ENCODE results near the gene NR3C2. TPM values are rescaled to one million over a fixed set of nuclear protein-coding genes. Genes with fewer than 3 reads are reported as not detected.

The NR3C2 gene
- polyA plus RNA-seq, 1 of the 3 experiments (the other 2 are of a cell fraction): 0.02 TPM

DNA sequence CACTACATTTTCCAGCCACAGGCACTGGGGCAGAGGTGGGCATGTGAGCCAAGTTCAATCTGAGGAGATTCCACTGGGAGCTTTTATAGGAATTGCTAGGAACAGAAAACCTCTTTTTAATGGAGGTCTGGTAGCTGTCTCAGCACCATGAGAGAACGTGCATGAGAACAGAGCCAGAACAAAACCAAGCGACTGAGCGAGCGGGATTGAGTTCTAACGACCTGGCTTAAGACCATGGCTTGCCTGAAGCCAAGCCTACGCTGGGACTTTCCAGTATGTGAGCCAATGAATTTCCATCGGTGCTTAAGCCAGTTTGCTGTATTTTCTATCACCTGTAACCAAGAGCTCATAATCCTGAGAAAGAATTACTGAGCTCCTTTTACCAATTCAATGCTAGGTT is 183.7 kb downstream of the NR3C2 start (continued):
- TF ChIP-seq, protein P1, sequence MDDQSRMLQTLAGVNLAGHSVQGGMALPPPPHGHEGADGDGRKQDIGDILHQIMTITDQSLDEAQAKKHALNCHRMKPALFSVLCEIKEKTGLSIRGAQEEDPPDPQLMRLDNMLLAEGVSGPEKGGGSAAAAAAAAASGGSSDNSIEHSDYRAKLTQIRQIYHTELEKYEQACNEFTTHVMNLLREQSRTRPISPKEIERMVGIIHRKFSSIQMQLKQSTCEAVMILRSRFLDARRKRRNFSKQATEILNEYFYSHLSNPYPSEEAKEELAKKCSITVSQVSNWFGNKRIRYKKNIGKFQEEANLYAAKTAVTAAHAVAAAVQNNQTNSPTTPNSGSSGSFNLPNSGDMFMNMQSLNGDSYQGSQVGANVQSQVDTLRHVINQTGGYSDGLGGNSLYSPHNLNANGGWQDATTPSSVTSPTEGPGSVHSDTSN (IDR thresholded peaks at IDR 0.05): no peak
- TF ChIP-seq MXI1 (IDR thresholded peaks at IDR 0.05; ENCODE audit: low read depth, low read length): no peak
- TF ChIP-seq SIN3A (IDR thresholded peaks at IDR 0.05; ENCODE audit: borderline replicate concordance, low read depth, low read length): no peak
- TF ChIP-seq FOSL2 (IDR thresholded peaks at IDR 0.05; ENCODE audit: borderline replicate concordance, low read depth): no peak
- no peak for TF ChIP-seq RAD21 (IDR thresholded peaks at IDR 0.05; ENCODE audit: low read length)
- no peak for TF ChIP-seq NFIC (IDR thresholded peaks at IDR 0.05; ENCODE audit: borderline replicate concordance)
- no peak for TF ChIP-seq CHD2 (IDR thresholded peaks at IDR 0.05; ENCODE audit: low read length, partially characterized antibody)
- TF ChIP-seq, protein P2, sequence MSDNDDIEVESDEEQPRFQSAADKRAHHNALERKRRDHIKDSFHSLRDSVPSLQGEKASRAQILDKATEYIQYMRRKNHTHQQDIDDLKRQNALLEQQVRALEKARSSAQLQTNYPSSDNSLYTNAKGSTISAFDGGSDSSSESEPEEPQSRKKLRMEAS (IDR thresholded peaks at IDR 0.05; ENCODE audit: low read depth): no peak

DNA sequence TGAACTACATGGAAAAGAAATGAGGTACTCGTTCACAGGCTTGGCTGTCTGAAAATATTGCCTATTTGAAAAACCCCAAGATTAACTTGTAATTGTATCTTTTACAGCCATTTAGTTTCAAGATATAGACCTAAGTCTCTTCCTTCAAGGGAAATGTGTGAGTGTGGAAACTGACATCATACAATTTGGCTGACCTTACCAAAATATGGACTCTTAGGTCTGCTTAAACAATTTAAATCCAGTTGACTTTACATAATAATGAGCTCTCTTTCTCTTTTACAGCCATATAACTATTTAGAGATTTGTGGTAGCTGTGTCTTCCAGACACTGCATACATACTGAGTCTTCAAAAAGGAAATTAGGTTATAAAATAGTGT is 186.9 kb downstream of the NR3C2 start:
- Histone ChIP-seq H3F3A (replicated peaks; ENCODE audit: insufficient read depth) (no peaks in the 10 kb centered on the region), H3K4me1 (ENCODE audit: control insufficient read depth in 1 of 2, insufficient read depth in 2 of 2, low read depth in 1 of 2, low read length in 1 of 2) (no peaks in the 10 kb centered on the region; a peak in 1 of 4 replicates), H3K9me3 (no peaks in the 10 kb centered on the region), H3K4me2 (no peak overlapping the region), H3K27ac (ENCODE audit: low read depth in 2 of 2, low read length in 1 of 2) (no peak overlapping the region), H3K36me3 (replicated peaks in 1 of 2; ENCODE audit: control insufficient read depth in 1 of 2, insufficient read depth in 2 of 2, low read length in 1 of 2) (no peaks in the 10 kb centered on the region), H3K9ac (no peak overlapping the region), H3K27me3 (ENCODE audit: insufficient read depth) (no peaks in the 10 kb centered on the region; the same call in 1 of the 2 replicates), H3K79me2 (ENCODE audit: insufficient read depth) (no peaks in the 10 kb centered on the region), H3K9me2 (no peaks in the 10 kb centered on the region), H3K4me3 (ENCODE audit: low read depth in 2 of 2, low read length in 1 of 2) (no peak overlapping the region), H4K20me1 (ENCODE audit: insufficient read depth) (no peaks in the 10 kb centered on the region), H2AFZ (ENCODE audit: low read depth) (no peak overlapping the region)
- TF ChIP-seq SMC3 (IDR thresholded peaks at IDR 0.05; ENCODE audit: low read depth, low read length): no peak
- TF ChIP-seq, protein P3, sequence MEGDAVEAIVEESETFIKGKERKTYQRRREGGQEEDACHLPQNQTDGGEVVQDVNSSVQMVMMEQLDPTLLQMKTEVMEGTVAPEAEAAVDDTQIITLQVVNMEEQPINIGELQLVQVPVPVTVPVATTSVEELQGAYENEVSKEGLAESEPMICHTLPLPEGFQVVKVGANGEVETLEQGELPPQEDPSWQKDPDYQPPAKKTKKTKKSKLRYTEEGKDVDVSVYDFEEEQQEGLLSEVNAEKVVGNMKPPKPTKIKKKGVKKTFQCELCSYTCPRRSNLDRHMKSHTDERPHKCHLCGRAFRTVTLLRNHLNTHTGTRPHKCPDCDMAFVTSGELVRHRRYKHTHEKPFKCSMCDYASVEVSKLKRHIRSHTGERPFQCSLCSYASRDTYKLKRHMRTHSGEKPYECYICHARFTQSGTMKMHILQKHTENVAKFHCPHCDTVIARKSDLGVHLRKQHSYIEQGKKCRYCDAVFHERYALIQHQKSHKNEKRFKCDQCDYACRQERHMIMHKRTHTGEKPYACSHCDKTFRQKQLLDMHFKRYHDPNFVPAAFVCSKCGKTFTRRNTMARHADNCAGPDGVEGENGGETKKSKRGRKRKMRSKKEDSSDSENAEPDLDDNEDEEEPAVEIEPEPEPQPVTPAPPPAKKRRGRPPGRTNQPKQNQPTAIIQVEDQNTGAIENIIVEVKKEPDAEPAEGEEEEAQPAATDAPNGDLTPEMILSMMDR (IDR thresholded peaks at IDR 0.05): no peak
- ChIA-PET CTCF (interaction anchor here (0.9 kb wide), 1 partner anchor 11 kb away, joined by 3 read pairs; no protein-coding TSS in a partner anchor), POLR2A (no interaction called here)
- DNase-seq: no peak
- 20% methylated on average over 1 of the region's 1 CpG for WGBS (ENCODE audit: low lambda C conversion rate)

DNA sequence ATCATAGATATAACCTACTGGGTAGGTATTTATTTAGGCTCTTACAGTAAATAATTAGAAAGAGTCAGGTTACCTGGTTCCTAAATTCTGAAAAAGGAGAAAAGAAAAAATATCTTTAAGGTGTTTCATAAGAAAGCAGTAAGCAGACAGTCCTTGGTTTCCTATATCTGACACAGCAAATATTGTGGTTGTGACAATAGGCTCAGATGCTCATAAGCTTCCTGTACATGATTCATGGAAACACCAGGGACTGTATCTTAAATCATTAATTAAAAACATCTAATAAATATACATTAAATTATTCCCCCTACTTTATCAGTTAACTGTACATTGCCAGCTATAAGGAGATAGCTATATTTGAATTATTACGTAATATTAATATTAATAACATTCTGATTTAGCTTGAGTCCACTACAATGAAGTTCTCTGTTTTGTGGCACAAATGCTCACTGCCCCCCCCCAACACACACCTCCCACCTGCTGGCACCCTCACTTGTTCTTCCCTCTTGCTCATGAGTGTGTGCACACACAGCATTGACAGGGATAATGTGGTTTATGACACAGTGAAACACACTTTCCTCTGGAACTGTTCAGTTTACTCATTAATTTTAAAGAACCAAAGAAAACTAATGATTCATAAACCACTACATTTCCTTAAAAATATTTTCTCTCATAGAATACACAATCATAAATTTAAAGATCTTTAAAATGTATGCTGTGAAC is 187.4 kb downstream of the NR3C2 start:
- Histone ChIP-seq H3K9me2 (no peaks in the 10 kb centered on the region), H3K9ac (no peak overlapping the region), H3K9me3 (no peaks in the 10 kb centered on the region), H3K4me2 (no peak overlapping the region), H3K27me3 (ENCODE audit: insufficient read depth) (no peaks in the 10 kb centered on the region; the same call in 1 of the 2 replicates), H3K36me3 (replicated peaks in 1 of 2; ENCODE audit: control insufficient read depth in 1 of 2, insufficient read depth in 2 of 2, low read length in 1 of 2) (no peaks in the 10 kb centered on the region), H4K20me1 (ENCODE audit: insufficient read depth) (no peaks in the 10 kb centered on the region), H3F3A (replicated peaks; ENCODE audit: insufficient read depth) (no peaks in the 10 kb centered on the region), H3K79me2 (ENCODE audit: insufficient read depth) (no peaks in the 10 kb centered on the region), H3K27ac (ENCODE audit: low read depth in 2 of 2, low read length in 1 of 2) (no peak overlapping the region), H3K4me3 (ENCODE audit: low read depth in 2 of 2, low read length in 1 of 2) (no peak overlapping the region), H3K4me1 (ENCODE audit: control insufficient read depth in 1 of 2, insufficient read depth in 2 of 2, low read depth in 1 of 2, low read length in 1 of 2) (no peaks in the 10 kb centered on the region; a peak in 1 of 4 replicates), H2AFZ (ENCODE audit: low read depth) (no peak overlapping the region)
- ChIA-PET POLR2A (no interaction called here), CTCF (no interaction called here)
- no peak for DNase-seq
- WGBS (ENCODE audit: low lambda C conversion rate): 77% methylated on average over 1 of the region's 1 CpG
- TF ChIP-seq, protein P4, sequence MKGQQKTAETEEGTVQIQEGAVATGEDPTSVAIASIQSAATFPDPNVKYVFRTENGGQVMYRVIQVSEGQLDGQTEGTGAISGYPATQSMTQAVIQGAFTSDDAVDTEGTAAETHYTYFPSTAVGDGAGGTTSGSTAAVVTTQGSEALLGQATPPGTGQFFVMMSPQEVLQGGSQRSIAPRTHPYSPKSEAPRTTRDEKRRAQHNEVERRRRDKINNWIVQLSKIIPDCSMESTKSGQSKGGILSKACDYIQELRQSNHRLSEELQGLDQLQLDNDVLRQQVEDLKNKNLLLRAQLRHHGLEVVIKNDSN (IDR thresholded peaks at IDR 0.05; ENCODE audit: borderline replicate concordance, low read depth): no peak
- TF ChIP-seq, protein P3 (IDR thresholded peaks at IDR 0.05): no peak
- TF ChIP-seq EZH2phosphoT487 (IDR thresholded peaks at IDR 0.05; ENCODE audit: borderline replicate concordance, low read depth): no peak
- TF ChIP-seq MXI1 (IDR thresholded peaks at IDR 0.05; ENCODE audit: low read depth, low read length): no peak
- TF ChIP-seq SMC3 (IDR thresholded peaks at IDR 0.05; ENCODE audit: low read depth, low read length): no peak
- TF ChIP-seq MEF2A (IDR thresholded peaks at IDR 0.05; ENCODE audit: borderline replicate concordance, low read depth): no peak
- no peak for TF ChIP-seq TCF12 (IDR thresholded peaks at IDR 0.05)
- no peak for TF ChIP-seq JUND (IDR thresholded peaks at IDR 0.05)
- no peak for TF ChIP-seq TAF1 (IDR thresholded peaks at IDR 0.05; ENCODE audit: borderline replicate concordance, low read depth, low read length)
- no peak for TF ChIP-seq RXRA (IDR thresholded peaks at IDR 0.05; ENCODE audit: borderline replicate concordance, low read depth)
- TF ChIP-seq GABPA (IDR thresholded peaks at IDR 0.05; ENCODE audit: low read depth): no peak
- TF ChIP-seq NRF1 (IDR thresholded peaks at IDR 0.05; ENCODE audit: low read depth, low read length): no peak
- no peak for TF ChIP-seq RCOR1 (IDR thresholded peaks at IDR 0.05; ENCODE audit: low read length)
- no peak for TF ChIP-seq SIN3A (IDR thresholded peaks at IDR 0.05; ENCODE audit: borderline replicate concordance, low read depth, low read length)

Measured in SK-N-SH (cell line).